ENCODE measurements around the gene SMPD3.
A peak's percentile ranks its signal among the peaks of the same experiment; 100 is the strongest.

SMPD3 gene

GRCh38 chr16:68470461-68471150 is 22.3 kb upstream of the SMPD3 start:
- DNase-seq = no peak

DNA sequence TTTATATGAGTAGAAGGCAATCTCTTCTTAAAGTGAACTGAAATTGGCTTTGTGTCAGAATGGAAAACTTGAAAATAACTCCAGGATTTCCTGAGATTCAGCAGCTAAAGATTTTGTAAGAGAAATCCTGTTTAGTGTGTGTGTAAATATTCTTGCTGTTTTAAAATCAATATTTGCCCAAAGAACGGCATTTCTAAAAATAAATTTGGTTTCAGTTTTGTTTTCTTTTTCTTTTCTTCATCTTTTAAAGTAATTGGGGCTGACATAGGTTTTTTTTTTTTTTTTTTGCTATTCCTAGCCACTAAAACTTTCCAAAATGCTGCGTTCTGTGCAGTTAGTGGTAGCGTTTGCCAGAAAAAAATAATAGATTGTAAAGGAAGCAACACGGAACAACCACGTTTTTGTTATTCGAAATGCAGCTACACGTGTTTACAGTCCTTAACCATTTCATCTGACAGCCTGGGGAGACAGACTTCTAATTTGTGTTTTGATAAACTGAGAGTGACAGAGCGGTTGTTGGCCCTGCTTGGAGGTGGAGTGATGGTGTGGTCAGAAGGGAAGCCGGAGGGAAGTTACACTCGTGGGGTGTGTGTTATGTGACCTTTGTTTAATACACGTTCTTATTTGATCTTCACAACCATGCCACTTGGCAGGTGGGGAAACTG is 21.6 kb upstream of the SMPD3 start:
- no peak for DNase-seq

DNA sequence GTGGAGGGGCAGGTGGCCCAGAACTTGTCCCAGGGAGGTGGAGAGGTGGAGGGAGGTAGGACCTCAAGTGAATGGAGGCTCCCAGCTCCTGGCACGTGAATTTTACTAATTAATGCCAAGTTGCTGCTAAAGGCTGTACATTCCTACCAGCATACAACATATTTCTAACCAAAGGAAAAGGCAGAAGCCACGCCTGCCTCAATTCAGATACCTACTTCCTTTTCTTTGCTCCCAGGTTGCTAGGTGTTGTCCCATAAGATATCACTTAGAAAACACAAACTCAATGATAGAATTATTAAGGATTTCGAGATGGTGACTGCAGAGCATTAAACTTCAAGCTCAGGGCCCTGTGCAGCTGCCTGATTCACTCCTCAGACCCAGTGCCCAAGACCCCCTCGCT is 20.5 kb upstream of the SMPD3 start:
- DNase-seq = no peak

DNA sequence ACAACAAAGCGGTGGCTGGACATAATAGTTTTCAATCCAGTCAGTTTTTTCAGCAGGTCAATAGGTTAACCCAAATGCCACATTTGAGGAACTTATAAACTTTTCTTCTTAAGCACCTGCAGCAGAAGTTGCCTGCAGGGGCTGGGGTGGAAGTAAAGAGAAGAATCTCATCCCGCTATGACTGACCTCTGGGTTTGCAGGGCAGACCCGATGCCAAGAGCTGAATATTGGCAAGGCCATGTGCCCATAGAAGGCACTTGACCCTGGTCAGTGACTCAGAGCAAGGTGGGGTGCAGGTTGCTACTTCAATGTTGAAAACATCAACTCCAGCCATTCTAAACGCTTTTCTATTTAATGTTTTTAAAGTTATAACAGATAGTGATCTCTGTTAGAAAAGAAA is 17.9 kb upstream of the SMPD3 start:
- DNase-seq = no peak

GRCh38 chr16:68463904-68464303 is 15.6 kb upstream of the SMPD3 start:
- DNase-seq = no peak

GRCh38 chr16:68460067-68460466 is 11.8 kb upstream of the SMPD3 start:
- no peak for DNase-seq

- no peak for DNase-seq
These were observed 11.1 kb upstream of the SMPD3 start for GRCh38 chr16:68459457-68459856.

DNA sequence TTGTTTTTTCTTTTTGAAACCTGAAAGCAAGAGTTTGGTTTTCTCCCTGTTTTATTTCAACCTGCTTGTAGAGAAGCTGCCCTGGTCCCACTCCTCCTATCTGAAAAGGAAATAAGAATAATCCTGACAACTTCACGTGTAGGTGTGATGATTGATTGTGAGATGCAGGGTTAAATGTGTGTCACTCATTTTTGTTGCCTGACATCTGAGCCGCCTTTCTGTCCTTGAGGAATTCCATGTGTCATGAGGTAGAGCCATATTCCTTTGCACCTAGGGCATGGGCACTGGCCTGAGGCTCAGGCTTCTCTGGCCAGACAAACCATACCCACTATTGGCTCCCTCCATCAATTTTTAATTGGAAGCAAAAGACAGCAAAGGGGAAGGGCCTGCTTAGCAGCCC is 10.2 kb upstream of the SMPD3 start:
- no peak for DNase-seq

DNA sequence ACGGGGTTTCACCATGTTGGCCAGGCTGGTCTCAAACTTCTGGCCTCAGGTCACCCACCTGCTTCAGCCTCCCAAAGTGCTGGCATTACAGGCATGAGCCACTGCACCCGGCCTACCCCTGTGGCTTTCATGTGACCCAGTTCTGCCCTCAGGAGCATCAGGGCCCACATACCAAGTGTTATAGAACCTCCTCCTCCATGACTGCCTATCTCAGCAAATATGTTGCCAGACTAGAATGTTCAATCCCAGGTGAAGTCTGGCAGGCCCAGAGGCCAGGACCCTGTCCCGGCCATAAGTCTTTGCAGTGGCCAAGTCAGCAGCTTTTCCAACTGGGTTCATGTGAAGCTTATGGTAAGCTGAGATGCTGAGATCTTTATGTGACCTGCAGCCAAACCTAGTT is 9.8 kb upstream of the SMPD3 start:
- no peak for DNase-seq

GRCh38 chr16:68455631-68456030 is 7.3 kb upstream of the SMPD3 start:
- no peak for DNase-seq

DNA sequence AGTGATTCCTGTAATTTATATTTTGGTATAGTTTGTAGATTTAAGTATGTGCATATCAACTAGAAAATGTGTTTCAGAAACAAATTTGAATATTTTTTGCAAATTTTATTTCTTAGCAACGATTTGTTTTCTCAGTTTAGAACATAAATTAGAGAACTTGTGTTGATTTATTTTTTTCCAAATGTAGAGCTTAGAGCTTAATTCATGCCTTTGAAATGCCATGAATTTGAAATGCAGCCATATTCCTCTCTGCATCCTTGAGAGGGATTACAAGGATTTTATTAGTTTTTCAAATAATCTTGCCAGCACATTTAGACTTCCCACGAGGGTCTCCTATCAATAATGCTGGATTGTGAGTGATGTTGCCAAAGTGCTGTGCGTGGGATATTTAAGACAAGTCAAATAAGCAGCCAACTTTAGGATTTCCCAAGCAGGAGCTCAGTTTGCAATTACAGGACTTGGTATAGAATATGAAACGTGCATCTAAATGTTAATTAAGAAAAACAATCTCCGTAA is 6.7 kb upstream of the SMPD3 start:
- DNase-seq = no peak

DNA sequence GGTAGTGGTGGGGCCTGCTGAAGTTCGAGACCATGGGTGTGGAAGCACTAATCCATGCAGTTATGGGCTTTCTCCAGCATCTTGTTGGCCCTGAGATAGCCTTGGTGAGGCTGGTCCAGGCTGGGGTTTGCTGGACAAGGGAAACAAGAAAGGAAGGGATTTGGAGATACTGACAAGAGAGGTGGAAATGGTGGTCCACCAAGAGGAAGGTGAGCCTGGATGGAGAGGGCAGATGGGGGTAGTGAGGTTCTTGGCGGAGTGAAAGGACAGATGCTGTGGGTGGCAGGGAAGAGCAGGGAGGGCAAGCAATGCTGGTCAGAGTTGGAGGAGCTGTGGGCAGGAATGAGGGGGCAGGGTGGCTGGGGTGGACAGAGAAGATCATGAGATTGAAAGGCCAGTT is 5.5 kb upstream of the SMPD3 start:
- no peak for DNase-seq

GRCh38 chr16:68452176-68452575 is 3.9 kb upstream of the SMPD3 start:
- no peak for DNase-seq

GRCh38 chr16:68451676-68452075 is 3.4 kb upstream of the SMPD3 start:
- no peak for DNase-seq

- DNase-seq = no peak
These were observed 2.5 kb upstream of the SMPD3 start for GRCh38 chr16:68450741-68451255.

DNA sequence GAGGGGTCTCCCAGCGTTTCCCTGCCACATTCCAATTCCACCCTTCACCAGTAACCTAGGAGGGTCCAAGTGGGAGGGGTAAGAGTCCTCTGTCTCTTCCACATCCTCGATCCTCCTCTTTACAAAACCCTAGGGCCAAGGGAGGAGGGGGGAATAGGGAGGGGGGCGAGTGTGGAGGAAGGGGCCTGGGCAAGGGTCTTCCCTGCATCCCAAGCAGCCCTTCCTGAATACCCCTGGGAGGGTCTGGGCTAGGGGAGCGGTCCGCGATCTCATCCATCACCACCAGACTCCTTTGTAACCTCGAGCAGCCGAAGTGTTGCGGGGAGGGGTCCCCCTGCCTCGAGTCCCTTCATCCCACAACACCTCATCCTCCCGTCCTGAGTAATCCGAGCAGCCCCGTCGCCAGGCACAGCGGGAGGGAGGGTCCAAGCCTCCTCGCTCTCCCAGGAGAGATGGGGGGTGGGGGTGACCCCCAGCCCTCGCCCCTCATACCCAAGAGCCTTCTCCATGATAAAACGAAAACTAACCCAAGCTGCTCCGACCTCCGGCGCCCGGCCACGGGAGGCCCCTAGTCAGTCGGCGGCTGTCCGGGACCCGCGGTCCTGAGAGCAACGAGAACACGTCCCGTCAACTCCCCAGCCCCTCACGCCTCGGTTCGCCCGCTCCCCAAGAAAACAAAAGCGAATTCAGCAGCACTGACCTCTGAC is 502 bp downstream of the SMPD3 start:
- no peak for DNase-seq

DNA sequence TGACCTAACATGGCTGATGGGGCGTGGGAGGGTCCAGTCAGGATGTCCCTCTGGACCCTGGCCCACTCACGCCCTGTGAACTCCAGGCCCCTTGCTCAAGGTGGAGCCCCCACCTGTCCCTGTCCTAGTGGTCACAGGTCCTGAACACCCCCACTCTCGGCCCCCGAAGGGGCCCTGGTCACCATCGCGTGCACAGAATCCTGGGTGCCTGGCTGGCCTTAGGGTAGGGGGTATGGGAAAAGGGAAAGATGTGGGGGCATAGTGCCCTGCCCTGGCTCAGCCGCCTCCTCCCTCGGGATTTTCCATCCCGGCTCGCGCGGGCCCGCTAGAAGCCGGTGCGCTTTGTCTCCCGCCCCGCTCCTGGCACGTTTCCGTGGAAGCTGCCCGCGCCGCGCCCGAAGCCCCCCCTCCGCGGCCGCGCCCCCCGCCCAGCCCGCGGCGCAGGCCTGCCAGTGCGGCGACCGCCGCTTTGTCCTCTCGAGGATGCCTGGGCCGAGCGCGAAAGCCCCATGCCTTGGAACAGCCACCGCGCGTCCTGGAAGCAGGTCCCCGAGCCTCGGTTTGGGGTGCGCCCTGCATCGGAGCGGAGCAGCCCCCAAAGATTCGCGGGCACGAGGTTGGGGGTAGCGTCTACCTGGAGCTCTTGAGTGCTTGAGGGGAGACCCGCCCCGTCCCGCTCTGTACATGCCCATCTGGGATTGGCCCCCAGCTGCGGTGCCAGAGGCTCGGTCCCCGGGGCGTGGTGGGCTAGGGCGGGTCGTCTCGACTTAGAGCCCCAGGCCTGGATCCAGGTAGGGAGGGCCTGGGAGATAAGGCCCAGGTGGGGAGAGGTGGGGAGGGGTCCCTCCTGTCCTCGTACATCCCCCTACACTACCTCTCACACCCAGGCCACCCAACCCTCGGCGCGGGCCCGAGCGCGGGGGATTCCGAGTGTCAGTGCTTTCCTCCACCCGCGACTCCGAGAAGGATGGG is 1.3 kb downstream of the SMPD3 start:
- DNase-seq = no peak

DNA sequence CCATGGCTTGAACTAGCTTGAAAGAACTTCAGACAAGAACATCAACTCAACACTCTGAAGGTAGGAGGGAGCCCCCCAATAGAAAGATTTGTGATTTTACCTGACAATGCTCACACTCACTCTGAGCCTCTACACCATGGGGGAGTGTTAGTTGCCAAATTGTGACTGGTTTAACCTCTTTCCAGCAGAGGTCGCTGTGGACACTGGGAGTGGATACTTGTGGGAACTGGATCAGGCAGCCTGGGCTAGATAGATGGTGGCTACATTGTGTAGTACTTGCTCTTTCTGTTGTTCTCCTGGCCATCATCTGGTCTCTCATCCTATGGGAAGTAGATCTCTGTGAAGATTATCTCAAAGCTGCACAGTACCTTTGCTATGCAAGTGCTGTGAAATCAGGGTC is 2.9 kb downstream of the SMPD3 start:
- peak; percentile 73 to 76 for DNase-seq

DNA sequence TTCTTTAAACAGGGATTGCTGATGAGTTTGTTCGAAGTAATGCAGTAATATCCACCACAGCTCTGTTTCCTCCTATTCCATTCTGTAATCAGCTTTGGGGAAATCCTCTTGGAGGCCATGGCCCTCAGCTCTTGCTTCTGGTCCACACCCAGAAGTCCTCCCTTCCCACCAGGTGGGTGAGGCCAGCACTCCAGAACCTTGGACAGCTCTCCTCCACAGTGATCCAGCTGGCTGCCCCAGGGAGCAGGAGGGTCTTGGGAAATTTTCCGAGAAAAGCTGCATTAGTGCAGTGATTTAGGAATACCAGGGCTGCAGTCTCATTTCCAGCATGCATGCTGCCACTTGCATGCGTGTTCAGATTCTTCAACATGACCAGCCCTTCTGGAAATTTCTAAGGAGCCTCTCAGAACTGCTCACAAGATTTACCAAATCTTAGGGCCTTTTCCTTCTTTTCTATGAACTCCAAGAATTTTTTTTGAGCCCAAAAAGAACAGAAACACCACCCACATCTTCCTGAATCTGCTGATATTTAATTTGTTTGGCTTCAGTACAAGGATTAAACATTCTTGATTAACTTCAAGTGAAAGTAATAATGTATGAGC is 4.2 kb downstream of the SMPD3 start:
- no peak for DNase-seq

- no peak for DNase-seq
These were observed 11.7 kb downstream of the SMPD3 start for GRCh38 chr16:68436581-68436980.

DNA sequence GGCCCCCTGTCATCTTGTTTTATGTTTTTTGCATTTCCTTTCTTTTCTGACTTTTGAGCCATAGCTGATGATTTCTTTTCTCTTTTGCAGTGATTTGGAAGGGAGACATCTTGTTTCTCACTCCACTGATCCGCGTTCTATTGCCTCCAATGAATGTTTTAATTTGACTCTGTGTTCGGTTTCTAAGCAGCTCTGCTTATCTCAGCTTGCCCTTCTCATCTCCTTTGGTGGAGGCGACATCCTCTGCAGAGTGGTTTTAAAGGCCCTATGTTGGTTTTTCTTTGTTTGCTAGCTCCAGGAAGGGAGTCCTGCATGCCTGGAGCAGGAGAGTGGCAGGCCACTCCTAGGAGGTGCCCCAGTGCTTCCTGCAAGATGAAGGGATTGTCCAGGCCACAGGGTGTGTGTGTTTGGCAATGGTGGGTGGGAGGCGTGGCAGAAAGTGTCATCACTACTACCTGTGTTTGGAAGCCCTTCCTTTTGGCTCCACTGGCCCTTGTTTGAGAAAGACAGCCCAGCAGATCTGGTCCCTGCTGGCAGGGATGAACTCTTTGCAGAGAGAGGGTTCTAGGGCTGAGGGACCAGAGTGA is 13.6 kb downstream of the SMPD3 start:
- peak; percentile 12 to 43 for DNase-seq

- no peak for DNase-seq
These were observed 15.0 kb downstream of the SMPD3 start for GRCh38 chr16:68433316-68433715.

All from NCI-H2081 (cell line).